Left ventricle myocardium superior (tissue), 1 donor: ENCODE data around the gene LONP1. TPM values are rescaled to one million over a fixed set of nuclear protein-coding genes. Genes with fewer than 3 reads are reported as not detected.
"Not testable (repeated sequence)": the region's sequence is repeated elsewhere in the genome, so short reads cannot be mapped to it uniquely, and the experiment has no call there.

Experiments used
- ATAC-seq: fragments of 200-7000 bp; cut with Tn5 transposase; one replicate; pipeline ENCODE4 v1.9.1; 2020; ENCODE audit warnings: mild to moderate bottlenecking, moderate library complexity
- DNase-seq: peaks from one replicate; pipeline ENCODE4 v3.0.0-alpha.2; 2020
- intact Hi-C: fragments of 100-400 bp; cut with micrococcal nuclease; formaldehyde crosslinking; loops from one replicate; pipeline ENCODE4 v1.11.0; 2022
- long read RNA-seq: library from polyadenylated mRNA; unstranded; transcript quantifications from one replicate; pipeline ENCODE4 v2.0.0, GENCODE V29; 2021
- total RNA-seq: library from RNA; stranded (reverse); fragmentation: NEBNext Ultra II Directional; extraction: Animal tissue kit (Norgen Biotek cat#: 25700); gene quantifications from one replicate; pipeline ENCODE4 v1.2.1, GENCODE V29; 2021
- donor health status: DM: no; HTN: yes; CAD: no; lungs with severe emphysema.

Gene LONP1, protein sequence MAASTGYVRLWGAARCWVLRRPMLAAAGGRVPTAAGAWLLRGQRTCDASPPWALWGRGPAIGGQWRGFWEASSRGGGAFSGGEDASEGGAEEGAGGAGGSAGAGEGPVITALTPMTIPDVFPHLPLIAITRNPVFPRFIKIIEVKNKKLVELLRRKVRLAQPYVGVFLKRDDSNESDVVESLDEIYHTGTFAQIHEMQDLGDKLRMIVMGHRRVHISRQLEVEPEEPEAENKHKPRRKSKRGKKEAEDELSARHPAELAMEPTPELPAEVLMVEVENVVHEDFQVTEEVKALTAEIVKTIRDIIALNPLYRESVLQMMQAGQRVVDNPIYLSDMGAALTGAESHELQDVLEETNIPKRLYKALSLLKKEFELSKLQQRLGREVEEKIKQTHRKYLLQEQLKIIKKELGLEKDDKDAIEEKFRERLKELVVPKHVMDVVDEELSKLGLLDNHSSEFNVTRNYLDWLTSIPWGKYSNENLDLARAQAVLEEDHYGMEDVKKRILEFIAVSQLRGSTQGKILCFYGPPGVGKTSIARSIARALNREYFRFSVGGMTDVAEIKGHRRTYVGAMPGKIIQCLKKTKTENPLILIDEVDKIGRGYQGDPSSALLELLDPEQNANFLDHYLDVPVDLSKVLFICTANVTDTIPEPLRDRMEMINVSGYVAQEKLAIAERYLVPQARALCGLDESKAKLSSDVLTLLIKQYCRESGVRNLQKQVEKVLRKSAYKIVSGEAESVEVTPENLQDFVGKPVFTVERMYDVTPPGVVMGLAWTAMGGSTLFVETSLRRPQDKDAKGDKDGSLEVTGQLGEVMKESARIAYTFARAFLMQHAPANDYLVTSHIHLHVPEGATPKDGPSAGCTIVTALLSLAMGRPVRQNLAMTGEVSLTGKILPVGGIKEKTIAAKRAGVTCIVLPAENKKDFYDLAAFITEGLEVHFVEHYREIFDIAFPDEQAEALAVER
- total RNA-seq, result 90.7 TPM
- long read RNA-seq, transcript LONP1-201 (18 exons, 3,236 nt), result major isoform, 320 of 397 reads
- long read RNA-seq, partial matches to known transcripts, result 61 of 397 reads
- long read RNA-seq, other reads (novel, unspliced or antisense), result 14 of 397 reads

DNA sequence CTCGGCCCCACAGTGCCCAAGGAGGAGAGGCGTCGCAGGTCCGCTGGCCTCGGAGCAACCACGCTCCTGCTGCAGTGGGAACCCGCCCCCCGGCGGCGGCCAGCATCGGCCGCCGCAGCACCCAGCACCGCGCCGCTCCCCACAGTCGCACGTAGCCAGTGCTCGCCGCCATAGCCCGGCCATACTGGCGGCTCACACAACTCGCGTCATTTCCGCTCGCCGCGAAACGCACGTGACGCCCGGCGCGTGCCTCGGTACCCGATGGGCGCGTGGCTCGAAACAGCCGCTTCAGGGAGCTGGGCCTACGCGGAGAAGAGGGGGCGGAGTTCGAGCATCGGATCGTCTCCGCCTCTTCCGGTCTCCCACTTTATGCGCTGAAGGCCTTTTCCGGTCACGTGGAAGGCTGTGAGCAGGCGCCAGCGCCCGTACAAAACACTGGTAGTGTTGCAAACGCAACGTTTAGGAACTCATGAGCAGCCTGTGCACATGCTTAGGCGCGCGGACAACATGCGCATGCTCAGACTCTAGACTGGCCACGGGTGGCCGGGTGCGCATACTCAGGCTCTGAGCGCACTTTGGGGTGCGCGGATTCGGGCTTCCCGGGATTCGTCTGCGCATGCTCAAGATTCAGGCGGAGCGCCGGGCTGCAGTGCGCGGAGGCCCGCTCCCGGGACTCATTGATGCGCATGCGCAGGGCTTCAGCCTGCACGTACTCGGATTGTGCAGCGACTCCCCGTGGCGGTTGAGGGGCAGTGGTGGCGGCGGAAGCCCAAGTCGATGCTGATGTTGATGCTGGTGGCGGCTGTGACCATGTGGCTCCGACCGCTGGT lies at the start of gene LONP1, which contains the start of gene CATSPERD:
LONP1 (minus strand) TSS at position 186 of the 830 bp plus-strand sequence; CDS start at position 172, 14 bp downstream.
CATSPERD (plus strand) TSS at position 677 of the 830 bp plus-strand sequence; CDS start at position 778, 101 bp downstream.
- intact Hi-C loops, result loop anchor here (5.0 kb wide), 1 partner anchor 72 kb away; the partner anchor contains the start of gene DUS3L
- peak; percentile 97 for ATAC-seq
- peak; percentile 99 for DNase-seq

DNA sequence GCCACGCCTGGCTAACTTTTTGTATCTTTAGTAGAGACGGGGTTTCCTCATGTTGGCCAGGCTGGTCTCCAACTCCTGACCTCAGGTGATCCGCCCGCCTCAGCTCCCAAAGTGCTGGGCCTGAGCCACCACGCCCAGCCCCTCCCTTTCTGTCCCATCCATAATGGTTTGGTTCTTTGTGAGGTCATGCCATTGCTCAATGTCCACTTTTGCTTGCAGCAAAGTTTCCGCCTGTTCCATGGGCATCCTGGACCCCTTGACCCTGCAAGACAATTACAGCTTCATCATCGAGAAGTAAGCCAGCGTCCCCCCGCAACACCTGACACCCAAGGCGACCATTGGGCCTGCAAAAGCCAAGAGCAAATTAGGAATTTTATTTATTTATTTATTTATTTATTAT lies 48.0 kb upstream of the LONP1 start:
- ATAC-seq (no peak), DNase-seq (no peak)
- intact Hi-C loops, result no loop called here

DNA sequence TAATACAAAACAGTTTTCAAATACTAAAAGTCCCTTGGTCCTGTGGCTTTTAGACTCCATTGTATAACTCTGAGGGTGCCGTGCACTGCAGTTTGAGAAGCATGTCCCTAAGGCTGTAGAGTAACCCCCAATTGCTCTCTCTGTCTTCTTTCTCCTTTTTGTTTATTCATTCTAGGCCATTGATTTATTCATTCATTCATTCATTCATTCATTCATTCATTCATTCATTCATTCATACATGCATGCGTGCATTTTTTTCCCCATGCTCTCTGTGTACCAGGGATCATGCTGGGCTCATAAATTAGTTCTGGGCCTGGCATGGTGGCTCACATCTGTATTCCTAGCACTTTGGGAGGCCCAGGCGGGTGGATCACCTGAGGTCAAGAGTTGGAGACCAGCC lies 45.3 kb upstream of the LONP1 start:
- no peak for ATAC-seq
- intact Hi-C loops, result no loop called here
- DNase-seq, result no peak

DNA sequence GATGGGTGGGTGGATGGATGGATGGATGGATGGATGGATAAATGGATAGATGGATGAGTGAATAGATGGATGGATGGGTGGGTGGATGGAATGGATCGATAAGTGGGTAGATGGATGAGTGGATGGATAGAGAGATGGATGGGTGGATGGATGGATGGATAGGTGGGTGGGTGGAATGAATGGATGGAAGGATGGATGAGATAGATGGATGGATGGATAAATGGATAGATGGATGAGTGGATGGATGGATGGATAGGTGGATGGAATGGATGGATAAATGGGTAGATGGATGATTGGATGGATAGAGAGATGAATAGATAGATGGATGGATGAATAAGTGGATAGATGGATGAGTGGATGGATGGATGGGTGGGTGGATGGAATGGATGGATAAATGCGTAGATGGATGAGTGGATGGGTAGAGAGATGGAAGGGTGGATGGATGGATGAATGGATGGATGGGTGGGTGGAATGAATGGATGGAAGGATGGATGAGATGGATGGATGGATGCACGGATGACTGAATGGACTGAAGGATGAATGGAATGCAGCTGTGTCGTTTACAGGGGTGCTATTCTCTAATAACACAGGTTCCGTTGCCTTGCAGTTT lies 42.8 kb upstream of the LONP1 start:
- intact Hi-C loops, result no loop called here
- ATAC-seq, result no peak
- DNase-seq, result no peak

DNA sequence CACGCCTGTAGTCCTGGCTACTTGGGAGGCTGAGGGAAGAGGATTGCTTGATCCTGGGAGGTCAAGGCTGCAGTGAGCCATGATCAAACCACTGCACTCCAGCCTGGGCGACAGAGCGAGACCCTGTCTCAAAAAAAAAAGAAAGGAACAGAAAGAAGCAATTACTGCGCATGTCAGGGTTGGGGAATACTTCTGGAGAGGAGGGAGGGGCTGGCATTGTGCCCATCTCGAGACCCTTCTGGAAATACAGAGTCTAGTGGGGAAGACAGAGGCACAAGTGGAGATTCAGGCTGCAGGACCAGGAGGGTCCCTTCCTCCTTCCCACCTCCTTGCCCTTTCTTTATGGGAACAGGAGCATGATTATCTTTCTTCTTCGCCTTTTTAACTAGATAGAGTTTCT lies 33.8 kb upstream of the LONP1 start:
- no peak for DNase-seq

DNA sequence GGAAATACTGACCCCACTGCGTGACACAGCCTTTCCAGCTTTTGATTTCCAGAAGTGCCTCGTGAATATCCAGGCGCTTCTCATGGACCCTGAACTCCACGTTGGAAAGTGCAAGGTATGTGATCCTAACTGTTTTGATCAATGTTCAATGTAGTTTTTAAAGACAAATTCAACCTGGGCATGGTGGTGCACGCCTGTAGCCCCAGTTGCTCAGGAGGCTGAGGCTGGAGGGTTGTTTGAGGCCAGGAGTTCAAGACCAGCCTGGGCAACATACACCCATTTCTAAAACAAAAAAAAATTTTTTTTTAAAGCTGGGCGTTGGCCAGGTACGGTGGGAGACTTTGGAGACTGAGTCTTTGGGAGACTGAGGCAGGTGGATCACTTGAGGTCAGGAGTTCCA lies 31.8 kb upstream of the LONP1 start:
- ATAC-seq (no peak), DNase-seq (no peak)
- intact Hi-C loops, result no loop called here

More for the DNA sequence above, 33.8 kb upstream of the LONP1 start:
- intact Hi-C loops, result no loop called here
- ATAC-seq, result no peak

DNA sequence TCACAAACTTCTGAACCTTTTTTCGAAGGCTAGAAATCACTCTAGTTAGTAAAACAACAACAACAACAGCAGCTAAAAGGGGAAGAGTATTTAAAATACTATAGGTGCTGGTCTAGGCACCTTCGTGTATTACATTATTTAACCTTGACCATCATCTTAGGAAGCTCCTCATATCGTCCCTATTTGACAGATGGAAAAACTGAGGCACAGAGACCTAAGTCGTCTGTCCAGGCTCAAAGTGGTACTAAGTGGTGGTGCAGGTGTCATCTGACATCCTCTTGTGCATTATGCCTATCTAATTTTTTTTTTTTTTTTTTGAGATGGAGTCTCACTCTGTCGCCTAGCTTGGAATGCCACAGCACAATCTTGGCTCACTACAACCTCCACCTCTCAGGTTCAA lies 29.6 kb upstream of the LONP1 start:
- ATAC-seq (no peak), DNase-seq (no peak)
- intact Hi-C loops, result no loop called here

DNA sequence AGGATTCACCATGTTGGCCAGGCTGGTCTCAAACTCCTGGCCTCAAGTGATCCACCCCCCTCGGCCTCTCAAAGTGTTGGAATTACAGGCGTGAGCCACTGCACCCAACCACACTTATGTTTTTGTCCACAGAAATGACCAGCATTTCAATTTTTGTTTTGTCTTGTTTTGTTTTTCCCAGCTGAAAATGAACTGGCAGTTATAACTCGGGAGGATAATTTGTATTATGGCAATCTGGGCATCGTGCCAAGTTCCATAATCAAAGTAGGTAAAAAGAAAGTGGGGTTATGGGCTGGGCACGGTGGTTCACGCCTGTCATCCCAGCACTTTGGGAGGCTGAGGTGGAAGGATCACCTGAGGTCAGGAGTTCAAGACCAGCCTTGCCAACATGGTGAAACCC lies 29.0 kb upstream of the LONP1 start:
- ATAC-seq, DNase-seq, intact Hi-C loops: not testable (repeated sequence)

DNA sequence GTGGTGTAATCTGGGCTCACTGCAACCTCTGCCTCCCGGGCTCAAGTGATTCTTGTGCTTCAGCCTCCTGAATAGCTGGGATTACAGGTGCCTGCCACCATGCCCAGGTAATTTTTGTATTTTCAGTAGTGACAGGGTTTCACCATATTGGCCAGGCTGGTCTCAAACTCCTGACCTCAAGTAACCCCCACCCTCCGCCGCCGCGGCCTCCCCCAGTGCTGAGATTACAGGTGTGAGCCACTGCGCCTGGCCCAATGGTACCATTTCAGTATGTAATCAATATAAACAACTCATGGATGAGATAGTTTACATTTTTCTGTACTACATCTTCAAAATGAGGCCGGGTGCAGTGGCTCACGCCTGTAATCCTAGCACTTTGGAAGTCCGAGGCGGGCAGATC lies 25.1 kb upstream of the LONP1 start:
- DNase-seq, intact Hi-C loops, ATAC-seq: not testable (repeated sequence)

DNA sequence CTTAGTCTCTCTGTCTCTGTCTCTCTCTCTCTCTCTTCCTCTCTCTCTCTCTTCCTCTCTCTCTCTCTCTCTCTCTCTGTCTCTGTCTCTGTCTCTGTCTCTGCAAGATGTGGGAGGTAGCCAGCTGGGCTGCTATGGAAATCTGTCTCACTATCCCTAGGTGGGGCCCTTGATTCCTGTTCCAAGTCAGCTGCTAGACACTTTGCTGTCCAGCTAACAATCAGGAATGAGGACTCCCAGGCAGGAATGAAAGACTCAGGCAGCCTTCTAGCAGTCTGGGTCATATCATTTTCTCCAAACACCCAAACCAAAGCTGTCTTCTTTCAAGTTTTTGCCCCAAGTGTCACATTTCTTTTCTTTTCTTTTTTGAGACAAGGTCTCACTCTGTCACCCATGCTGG lies 23.7 kb upstream of the LONP1 start:
- DNase-seq (no peak), ATAC-seq (no peak)
- intact Hi-C loops, result no loop called here

DNA sequence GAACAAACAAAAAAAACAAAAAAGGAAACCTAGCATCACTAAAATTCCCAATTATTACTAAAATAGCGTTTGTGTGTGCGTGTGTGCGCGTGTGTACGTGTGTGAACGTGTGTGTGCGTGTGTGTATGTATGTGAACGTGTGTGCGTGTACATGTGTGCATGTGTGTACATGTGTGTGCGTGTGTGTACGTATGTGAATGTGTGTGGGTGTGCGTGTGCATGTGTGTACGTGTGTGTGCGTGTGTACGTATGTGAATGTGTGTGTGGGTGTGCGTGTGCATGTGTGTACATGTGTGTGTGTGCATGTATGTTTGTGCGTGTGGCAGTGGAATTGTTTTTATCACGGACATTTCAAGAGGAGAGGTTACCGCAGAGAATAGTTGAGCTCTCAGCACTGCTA lies 22.1 kb upstream of the LONP1 start:
- no peak for DNase-seq
- intact Hi-C loops, result no loop called here
- ATAC-seq, result no peak

DNA sequence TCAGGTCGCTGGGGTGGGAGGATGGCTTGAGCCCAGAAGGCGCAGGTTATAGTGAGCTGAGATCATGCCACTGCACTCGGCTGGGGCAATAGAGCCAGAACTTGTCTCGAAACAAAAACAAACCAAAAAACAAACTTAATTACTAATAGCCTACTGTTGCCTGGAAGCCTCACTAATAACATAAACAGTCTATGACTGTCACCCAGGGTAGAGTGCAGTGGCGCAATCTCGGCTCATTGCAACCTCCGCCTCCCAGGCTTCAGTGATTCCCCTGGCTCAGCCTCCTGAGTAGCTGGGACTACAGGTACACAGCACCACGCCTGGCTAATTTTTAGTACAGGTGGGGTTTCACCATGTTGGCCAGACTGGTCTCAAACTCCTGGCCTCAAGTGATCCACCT lies 18.5 kb upstream of the LONP1 start:
- intact Hi-C loops, result no loop called here
- ATAC-seq (no peak), DNase-seq (no peak)

DNA sequence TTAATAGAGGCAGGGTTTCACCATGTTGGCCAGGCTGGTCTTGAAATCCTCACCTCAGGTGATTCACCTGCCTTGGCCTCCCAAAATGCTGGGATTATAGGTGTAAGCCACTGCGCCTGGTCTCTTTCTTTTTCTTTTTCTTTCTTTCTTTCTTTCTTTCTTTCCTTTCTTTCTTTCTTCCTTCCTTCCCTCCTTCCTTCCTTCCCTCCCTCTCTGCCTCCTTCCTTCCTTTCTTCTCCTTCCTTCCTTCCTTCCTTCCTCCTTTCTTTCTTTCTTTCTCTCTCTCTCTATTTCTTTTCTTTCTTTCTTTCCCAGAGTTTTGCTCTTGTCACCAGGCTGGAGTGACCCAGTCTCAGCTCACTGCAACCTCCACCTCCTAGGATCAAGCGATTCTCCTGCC lies 13.2 kb upstream of the LONP1 start:
- intact Hi-C loops, DNase-seq, ATAC-seq: not testable (repeated sequence)

DNA sequence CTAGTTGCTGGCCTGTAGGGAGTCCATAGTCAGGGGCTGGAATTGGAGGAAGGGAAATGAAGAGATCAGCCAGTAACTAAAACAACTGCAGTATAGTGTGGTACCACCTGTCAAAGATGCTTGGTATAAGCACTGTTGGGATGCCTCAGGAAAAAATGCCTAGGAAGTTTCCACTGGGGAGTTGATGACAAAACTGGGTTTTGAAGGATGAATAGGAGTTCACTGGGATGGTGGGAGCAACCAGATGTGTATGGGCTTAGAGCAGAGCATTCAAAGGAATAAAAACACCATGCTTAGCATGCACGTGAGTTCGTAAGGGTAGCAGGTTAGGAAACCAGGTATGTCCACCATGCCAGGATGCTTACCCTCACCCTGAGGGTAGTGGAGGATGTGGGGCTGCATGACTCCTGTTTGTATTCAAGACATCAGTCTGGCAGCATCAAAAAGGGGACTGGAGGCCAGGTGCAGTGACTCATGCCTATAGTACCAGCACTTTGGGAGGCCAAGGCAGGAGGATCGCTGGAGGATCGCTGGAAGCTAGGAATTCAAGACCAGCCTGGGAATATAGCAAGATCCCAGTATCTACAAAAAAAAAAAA lies 7.6 kb upstream of the LONP1 start:
- intact Hi-C loops, result no loop called here

DNA sequence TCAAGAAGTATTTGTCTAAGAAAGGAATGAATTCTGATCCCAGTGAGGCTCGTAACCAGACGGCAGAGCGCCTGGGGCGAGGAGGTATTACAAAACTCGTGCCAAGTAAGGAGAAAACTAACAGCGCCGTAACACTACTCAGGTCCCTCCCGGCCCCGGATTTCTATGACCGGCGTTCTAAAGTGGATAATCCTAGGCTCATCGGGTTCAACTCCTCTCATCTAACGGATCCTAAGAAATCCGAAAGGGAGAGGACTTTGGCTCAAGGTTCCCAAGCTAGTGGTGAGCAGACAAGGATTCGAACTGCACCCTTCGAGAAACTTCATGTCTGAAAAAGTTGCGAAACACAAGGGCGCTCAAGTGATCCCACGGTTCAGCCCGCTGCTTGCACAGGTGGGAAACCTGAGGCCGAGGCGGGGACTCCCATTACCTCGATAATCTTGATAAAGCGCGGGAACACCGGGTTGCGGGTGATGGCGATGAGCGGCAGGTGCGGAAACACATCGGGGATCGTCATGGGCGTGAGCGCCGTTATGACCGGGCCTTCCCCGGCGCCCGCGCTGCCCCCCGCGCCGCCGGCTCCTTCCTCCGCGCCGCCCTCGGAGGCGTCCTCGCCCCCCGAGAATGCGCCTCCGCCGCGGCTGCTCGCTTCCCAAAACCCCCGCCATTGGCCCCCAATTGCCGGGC lies 529 bp downstream of the LONP1 start:
- no peak for DNase-seq
- ATAC-seq, result no peak
- intact Hi-C loops, result no loop called here

More for the DNA sequence above, 7.6 kb upstream of the LONP1 start:
- DNase-seq, result no peak
- no peak for ATAC-seq

DNA sequence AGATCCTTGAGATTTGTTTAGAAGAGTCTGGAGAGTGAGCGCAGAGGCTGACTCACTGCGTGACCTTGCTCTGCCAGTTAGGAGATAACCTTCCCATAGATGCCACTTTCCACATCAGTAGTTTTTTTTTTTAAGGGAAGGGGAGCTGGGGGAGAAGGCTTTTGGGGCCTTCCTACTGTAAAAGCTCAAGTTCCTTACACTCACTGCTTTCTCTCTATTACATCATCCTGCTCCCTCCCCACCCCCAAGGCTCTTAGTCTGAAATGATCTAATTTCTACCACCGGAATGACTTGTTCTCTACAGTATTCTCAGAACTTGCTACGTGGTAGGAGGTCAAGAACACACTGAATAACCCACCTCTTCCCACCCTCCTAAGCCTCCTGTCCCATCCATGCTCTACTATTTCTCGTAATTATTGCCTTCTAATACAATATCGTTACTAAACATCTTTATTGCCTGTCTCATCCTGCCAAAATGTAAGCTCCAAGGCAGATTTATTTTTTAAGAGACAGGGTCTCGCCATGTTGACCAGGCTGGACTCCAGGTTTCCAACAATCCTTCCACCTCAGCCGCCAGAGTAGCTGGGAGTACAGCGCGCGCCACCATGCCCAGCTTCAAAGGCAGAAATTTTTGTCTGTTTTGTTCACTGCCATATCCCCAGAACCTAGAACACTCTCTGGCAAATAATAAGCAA lies 1.2 kb downstream of the LONP1 start:
- intact Hi-C loops, result no loop called here
- DNase-seq (no peak), ATAC-seq (no peak)

DNA sequence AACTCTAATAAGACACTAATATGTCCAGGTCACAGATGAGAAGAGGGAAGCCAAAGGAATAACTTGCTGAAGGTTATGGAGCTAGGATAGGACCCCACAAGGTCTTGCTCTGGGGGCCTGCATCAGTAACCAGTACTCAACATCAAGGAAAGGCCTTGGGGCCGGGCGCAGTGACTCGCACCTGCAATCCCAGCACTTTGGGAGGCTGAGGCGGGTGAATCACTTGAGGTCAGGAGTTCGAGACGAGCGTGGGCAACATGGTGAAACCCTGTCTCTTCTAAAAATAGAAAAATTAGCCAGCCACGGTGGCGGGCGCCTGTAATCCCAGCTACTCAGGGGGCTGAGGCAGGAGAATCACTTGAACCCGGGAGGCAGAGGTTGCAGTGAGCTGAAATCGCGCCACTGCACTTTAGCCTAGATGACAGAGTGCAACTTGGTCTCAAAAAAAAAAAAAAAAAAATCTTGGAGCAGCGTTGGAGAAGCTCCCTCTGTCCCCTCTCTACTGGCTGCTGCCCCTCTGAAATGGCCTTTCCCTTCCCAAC lies 1.8 kb downstream of the LONP1 start:
- no peak for DNase-seq
- intact Hi-C loops, result no loop called here
- no peak for ATAC-seq
